Frontal cortex (tissue), 4 donors: ENCODE measurements around the gene GRID1. TPM values are rescaled to one million over a fixed set of nuclear protein-coding genes. Genes with fewer than 3 reads are reported as not detected.
A peak's percentile ranks its signal among the peaks of the same experiment; 100 is the strongest.
"Not testable (repeated sequence)": the region's sequence is repeated elsewhere in the genome, so short reads cannot be mapped to it uniquely, and the experiment has no call there.

Source experiments
- DNase-seq, 2 donors: peaks; one replicate each; pipeline ENCODE4 v3.0.0; 2012; ENCODE audit warnings: low spot score in 2 of 2
- FAIRE-seq: peaks from 2 replicates; lab custom pipeline; 2012; peaks lifted over from hg19 to GRCh38; lab: Jason Lieb, UNC
- total RNA-seq: library from RNA; depleted of rRNA; stranded (reverse); fragments of >200 nt; gene quantifications from one replicate; pipeline ENCODE4 v1.2.3, GENCODE V29; 2014
- donor health status: control.
- donor health status: control.
- donor health status: control.

Gene GRID1
- total RNA-seq, 1 donor from 2014 or later, result 12.6 TPM

GRCh38 chr10:86090807-86091206 lies 275.8 kb downstream of the GRID1 start:
- no peak for FAIRE-seq

GRCh38 chr10:86087716-86088115 lies 278.9 kb downstream of the GRID1 start:
- DNase-seq (peak in 1 of 2 donors; percentile 44), FAIRE-seq (no peak)

More at GRCh38 chr10:86090807-86091206, 275.8 kb downstream of the GRID1 start:
- no peak for DNase-seq

GRCh38 chr10:86086418-86086817 lies 280.2 kb downstream of the GRID1 start:
- FAIRE-seq (no peak), DNase-seq (no peak)

- DNase-seq, result no peak
- no peak for FAIRE-seq
Observed at GRCh38 chr10:86085686-86086085, 280.9 kb downstream of the GRID1 start.

- DNase-seq, result no peak
- FAIRE-seq, result no peak
Observed at GRCh38 chr10:86085136-86085535, 281.5 kb downstream of the GRID1 start.

- DNase-seq, result no peak
- no peak for FAIRE-seq
Observed at GRCh38 chr10:86084585-86084984, 282.0 kb downstream of the GRID1 start.

GRCh38 chr10:86083664-86084175 lies 282.9 kb downstream of the GRID1 start:
- DNase-seq (no peak), FAIRE-seq (no peak)

- DNase-seq (no peak), FAIRE-seq (no peak)
Observed at GRCh38 chr10:86083206-86083605, 283.4 kb downstream of the GRID1 start.

- FAIRE-seq (no peak), DNase-seq (no peak)
Observed at GRCh38 chr10:86082556-86082955, 284.0 kb downstream of the GRID1 start.

- DNase-seq, result no peak
- no peak for FAIRE-seq
Observed at GRCh38 chr10:86079088-86079487, 287.5 kb downstream of the GRID1 start.

GRCh38 chr10:86078639-86079035 lies 288.0 kb downstream of the GRID1 start:
- FAIRE-seq, result no peak
- DNase-seq, result no peak

- DNase-seq (no peak), FAIRE-seq (no peak)
Observed at GRCh38 chr10:86077871-86078638, 288.5 kb downstream of the GRID1 start.

GRCh38 chr10:86077271-86077670 lies 289.3 kb downstream of the GRID1 start:
- DNase-seq (no peak), FAIRE-seq (no peak)

- FAIRE-seq, DNase-seq: not testable (repeated sequence)
Observed at GRCh38 chr10:86076497-86076896, 290.1 kb downstream of the GRID1 start.

- no peak for FAIRE-seq
Observed at GRCh38 chr10:86075512-86075911, 291.1 kb downstream of the GRID1 start.

GRCh38 chr10:86074294-86074693 lies 292.3 kb downstream of the GRID1 start:
- DNase-seq (no peak), FAIRE-seq (no peak)

More at GRCh38 chr10:86075512-86075911, 291.1 kb downstream of the GRID1 start:
- DNase-seq, result no peak

GRCh38 chr10:86073199-86073977 lies 293.2 kb downstream of the GRID1 start:
- FAIRE-seq (no peak), DNase-seq (no peak)

- DNase-seq (no peak), FAIRE-seq (no peak)
Observed at GRCh38 chr10:86072413-86072812, 294.2 kb downstream of the GRID1 start.

GRCh38 chr10:86071758-86072157 lies 294.8 kb downstream of the GRID1 start:
- FAIRE-seq, result no peak
- no peak for DNase-seq

GRCh38 chr10:86071145-86071544 lies 295.4 kb downstream of the GRID1 start:
- no peak for FAIRE-seq
- DNase-seq, result no peak

GRCh38 chr10:86070278-86070677 lies 296.3 kb downstream of the GRID1 start:
- DNase-seq (no peak), FAIRE-seq (no peak)
